ENCODE results near the gene ATPAF1. TPM values are rescaled to one million over a fixed set of nuclear protein-coding genes. Genes with fewer than 3 reads are reported as not detected.
A peak's percentile ranks its signal among the peaks of the same experiment; 100 is the strongest.

ATPAF1 gene
- total RNA-seq, 1 donor from 2014 or later = 19.3 TPM

DNA sequence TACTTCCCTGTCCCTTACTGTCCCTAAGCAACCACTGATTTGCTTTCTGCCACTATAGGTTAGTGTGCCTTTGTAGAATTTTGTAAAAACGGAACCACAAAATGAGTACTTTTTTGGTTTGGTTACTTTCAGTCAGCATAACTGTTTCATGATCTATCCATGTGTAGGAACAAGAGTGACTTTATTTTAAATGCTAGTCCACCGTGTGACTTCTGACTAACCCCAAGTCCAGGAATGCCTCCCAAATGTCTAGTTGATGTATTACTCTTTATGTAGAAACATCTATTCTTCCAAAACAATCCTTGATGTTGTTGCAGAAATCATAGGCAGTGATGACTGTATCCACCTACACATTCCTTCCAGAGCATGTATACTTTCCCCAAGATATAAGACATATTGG lies 21.3 kb downstream of the ATPAF1 start:
- H3K4me1 Mint-ChIP-seq (ENCODE audit: low read depth, unreplicated experiment) = peaks cover 14% of the 10 kb centered on the region
- FAIRE-seq = no peak
- H3K4me3 Mint-ChIP-seq (ENCODE audit: unreplicated experiment) = no peak overlapping the region
- peaks cover 7% of the 10 kb centered on the region for H3K36me3 ChIP-seq (ENCODE audit: insufficient read depth, low read length)
- no peak overlapping the region for H3K27ac Mint-ChIP-seq (ENCODE audit: unreplicated experiment)
- TF ChIP-seq EZH2 (IDR thresholded peaks at IDR 0.05; ENCODE audit: insufficient read depth, low read length) = no peak
- TF ChIP-seq, protein P1, sequence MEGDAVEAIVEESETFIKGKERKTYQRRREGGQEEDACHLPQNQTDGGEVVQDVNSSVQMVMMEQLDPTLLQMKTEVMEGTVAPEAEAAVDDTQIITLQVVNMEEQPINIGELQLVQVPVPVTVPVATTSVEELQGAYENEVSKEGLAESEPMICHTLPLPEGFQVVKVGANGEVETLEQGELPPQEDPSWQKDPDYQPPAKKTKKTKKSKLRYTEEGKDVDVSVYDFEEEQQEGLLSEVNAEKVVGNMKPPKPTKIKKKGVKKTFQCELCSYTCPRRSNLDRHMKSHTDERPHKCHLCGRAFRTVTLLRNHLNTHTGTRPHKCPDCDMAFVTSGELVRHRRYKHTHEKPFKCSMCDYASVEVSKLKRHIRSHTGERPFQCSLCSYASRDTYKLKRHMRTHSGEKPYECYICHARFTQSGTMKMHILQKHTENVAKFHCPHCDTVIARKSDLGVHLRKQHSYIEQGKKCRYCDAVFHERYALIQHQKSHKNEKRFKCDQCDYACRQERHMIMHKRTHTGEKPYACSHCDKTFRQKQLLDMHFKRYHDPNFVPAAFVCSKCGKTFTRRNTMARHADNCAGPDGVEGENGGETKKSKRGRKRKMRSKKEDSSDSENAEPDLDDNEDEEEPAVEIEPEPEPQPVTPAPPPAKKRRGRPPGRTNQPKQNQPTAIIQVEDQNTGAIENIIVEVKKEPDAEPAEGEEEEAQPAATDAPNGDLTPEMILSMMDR (IDR thresholded peaks at IDR 0.05; ENCODE audit: insufficient read depth, low read depth, low read length) = no peak
- peaks cover 24% of the 10 kb centered on the region for H3K36me3 Mint-ChIP-seq (ENCODE audit: low read depth, unreplicated experiment)
- H3K9me3 ChIP-seq (ENCODE audit: insufficient read depth, low read depth, low read length) = no peaks in the 10 kb centered on the region
- H4K20me1 ChIP-seq (ENCODE audit: insufficient read depth, low read length) = no peaks in the 10 kb centered on the region
- H3K4me3 ChIP-seq (ENCODE audit: insufficient read depth, low read depth, low read length) = no peak overlapping the region
- H3K9ac ChIP-seq (ENCODE audit: low read length) = no peak overlapping the region
- no peaks in the 10 kb centered on the region for H3K79me2 ChIP-seq (ENCODE audit: insufficient read depth, low read length)
- H3K27me3 ChIP-seq (ENCODE audit: insufficient read depth, low read length) = no peaks in the 10 kb centered on the region
- H3K9me3 Mint-ChIP-seq (ENCODE audit: unreplicated experiment) = peaks cover 5% of the 10 kb centered on the region
- peaks cover 8% of the 10 kb centered on the region for H3K4me1 ChIP-seq (ENCODE audit: insufficient read depth, low read length)
- no peak overlapping the region for H3K4me2 ChIP-seq (ENCODE audit: low read length)
- no peak overlapping the region for H3K27ac ChIP-seq (ENCODE audit: low read depth, low read length)
- no peak overlapping the region for H2AFZ ChIP-seq (ENCODE audit: low read depth, low read length)
- H3K27me3 Mint-ChIP-seq (ENCODE audit: low read depth, unreplicated experiment) = no peaks in the 10 kb centered on the region
- DNase-seq (ENCODE audit: low read depth) = peak; percentile 86

- Mint-ChIP-seq H3K36me3 (ENCODE audit: low read depth, unreplicated experiment) (peaks cover 23% of the 10 kb centered on the region), H3K4me1 (ENCODE audit: low read depth, unreplicated experiment) (peaks cover 14% of the 10 kb centered on the region), H3K9me3 (ENCODE audit: unreplicated experiment) (peaks cover 5% of the 10 kb centered on the region), H3K27ac (ENCODE audit: unreplicated experiment) (no peak overlapping the region), H3K27me3 (ENCODE audit: low read depth, unreplicated experiment) (no peaks in the 10 kb centered on the region), H3K4me3 (ENCODE audit: unreplicated experiment) (no peak overlapping the region)
- H3K79me2 ChIP-seq (ENCODE audit: insufficient read depth, low read length) = no peaks in the 10 kb centered on the region
- no peak overlapping the region for H3K27ac ChIP-seq (ENCODE audit: low read depth, low read length)
- H3K4me3 ChIP-seq (ENCODE audit: insufficient read depth, low read depth, low read length) = no peak overlapping the region
- FAIRE-seq (peak; percentile 5), DNase-seq (ENCODE audit: low read depth) (peak; percentile 55)
- H3K9ac ChIP-seq (ENCODE audit: low read length) = no peak overlapping the region
- H3K4me1 ChIP-seq (ENCODE audit: insufficient read depth, low read length) = peaks cover 8% of the 10 kb centered on the region
- no peak overlapping the region for H2AFZ ChIP-seq (ENCODE audit: low read depth, low read length)
- no peak overlapping the region for H3K4me2 ChIP-seq (ENCODE audit: low read length)
- no peaks in the 10 kb centered on the region for H4K20me1 ChIP-seq (ENCODE audit: insufficient read depth, low read length)
- H3K36me3 ChIP-seq (ENCODE audit: insufficient read depth, low read length) = peaks cover 7% of the 10 kb centered on the region
- no peaks in the 10 kb centered on the region for H3K27me3 ChIP-seq (ENCODE audit: insufficient read depth, low read length)
- H3K9me3 ChIP-seq (ENCODE audit: insufficient read depth, low read depth, low read length) = no peaks in the 10 kb centered on the region
- TF ChIP-seq, protein P1 (IDR thresholded peaks at IDR 0.05; ENCODE audit: insufficient read depth, low read depth, low read length) = no peak
- no peak for TF ChIP-seq EZH2 (IDR thresholded peaks at IDR 0.05; ENCODE audit: insufficient read depth, low read length)
Observed at GRCh38 chr1:46646331-46646730, 21.8 kb downstream of the ATPAF1 start.

DNA sequence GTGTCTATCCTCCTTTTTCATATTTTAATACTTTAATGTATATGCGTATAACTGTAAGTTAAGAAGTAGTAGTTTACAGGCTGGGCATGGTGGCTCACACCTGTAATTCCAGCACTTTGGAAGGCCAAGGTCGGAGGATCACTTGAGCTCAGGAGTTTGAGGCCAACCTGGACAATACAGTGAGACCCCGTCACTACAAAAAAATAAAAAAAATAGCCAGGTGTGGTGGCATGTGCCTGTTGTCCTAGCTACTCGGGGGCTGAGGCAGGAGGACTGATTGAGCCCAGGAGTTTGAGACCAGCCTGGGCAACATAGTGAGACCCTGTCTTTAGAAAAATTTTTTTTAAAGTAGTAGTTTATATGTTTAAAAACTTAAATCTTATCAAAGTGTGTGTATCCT lies 22.3 kb downstream of the ATPAF1 start:
- Histone ChIP-seq H3K4me1 (ENCODE audit: insufficient read depth, low read length) (peaks cover 8% of the 10 kb centered on the region), H3K9ac (ENCODE audit: low read length) (no peak overlapping the region), H3K36me3 (ENCODE audit: insufficient read depth, low read length) (peaks cover 7% of the 10 kb centered on the region), H2AFZ (ENCODE audit: low read depth, low read length) (no peak overlapping the region), H3K27me3 (ENCODE audit: insufficient read depth, low read length) (no peaks in the 10 kb centered on the region), H3K9me3 (ENCODE audit: insufficient read depth, low read depth, low read length) (no peaks in the 10 kb centered on the region), H3K27ac (ENCODE audit: low read depth, low read length) (no peak overlapping the region), H3K4me2 (ENCODE audit: low read length) (no peak overlapping the region), H3K79me2 (ENCODE audit: insufficient read depth, low read length) (no peaks in the 10 kb centered on the region), H3K4me3 (ENCODE audit: insufficient read depth, low read depth, low read length) (no peak overlapping the region), H4K20me1 (ENCODE audit: insufficient read depth, low read length) (no peaks in the 10 kb centered on the region)
- no peak overlapping the region for H3K4me3 Mint-ChIP-seq (ENCODE audit: unreplicated experiment)
- H3K27me3 Mint-ChIP-seq (ENCODE audit: low read depth, unreplicated experiment) = no peaks in the 10 kb centered on the region
- FAIRE-seq (no peak), DNase-seq (ENCODE audit: low read depth) (no peak)
- no peak for TF ChIP-seq EZH2 (IDR thresholded peaks at IDR 0.05; ENCODE audit: insufficient read depth, low read length)
- TF ChIP-seq, protein P1 (IDR thresholded peaks at IDR 0.05; ENCODE audit: insufficient read depth, low read depth, low read length) = no peak
- peaks cover 23% of the 10 kb centered on the region for H3K36me3 Mint-ChIP-seq (ENCODE audit: low read depth, unreplicated experiment)
- peaks cover 14% of the 10 kb centered on the region for H3K4me1 Mint-ChIP-seq (ENCODE audit: low read depth, unreplicated experiment)
- no peak overlapping the region for H3K27ac Mint-ChIP-seq (ENCODE audit: unreplicated experiment)
- peaks cover 5% of the 10 kb centered on the region for H3K9me3 Mint-ChIP-seq (ENCODE audit: unreplicated experiment)
